Right ventricle myocardium superior (tissue), 1 donor: ENCODE results near the gene ADAM19. TPM values are rescaled to one million over a fixed set of nuclear protein-coding genes. Genes with fewer than 3 reads are reported as not detected.

Experiments
- ATAC-seq: fragments of 200-7000 bp; cut with Tn5 transposase; one replicate; pipeline ENCODE4 v1.9.1; 2020; ENCODE audit warnings: mild to moderate bottlenecking; ENCODE audit not compliant: poor library complexity
- DNase-seq: peaks from one replicate; pipeline ENCODE4 v3.0.0-alpha.2; 2020
- intact Hi-C: fragments of 100-400 bp; cut with DNase I; formaldehyde crosslinking; loops from one replicate; pipeline ENCODE4 v1.11.2; 2022
- total RNA-seq: library from RNA; stranded (reverse); fragmentation: NEBNext Ultra II Directional; extraction: Animal tissue kit (Norgen Biotek cat#: 25700); gene quantifications from one replicate; pipeline ENCODE4 v1.2.1, GENCODE V29; 2021
- donor health status: DM: no; HTN: yes; CAD: no; lungs with severe emphysema.

Gene ADAM19
- total RNA-seq, 1 donor from 2014 or later, result 8.4 TPM

DNA sequence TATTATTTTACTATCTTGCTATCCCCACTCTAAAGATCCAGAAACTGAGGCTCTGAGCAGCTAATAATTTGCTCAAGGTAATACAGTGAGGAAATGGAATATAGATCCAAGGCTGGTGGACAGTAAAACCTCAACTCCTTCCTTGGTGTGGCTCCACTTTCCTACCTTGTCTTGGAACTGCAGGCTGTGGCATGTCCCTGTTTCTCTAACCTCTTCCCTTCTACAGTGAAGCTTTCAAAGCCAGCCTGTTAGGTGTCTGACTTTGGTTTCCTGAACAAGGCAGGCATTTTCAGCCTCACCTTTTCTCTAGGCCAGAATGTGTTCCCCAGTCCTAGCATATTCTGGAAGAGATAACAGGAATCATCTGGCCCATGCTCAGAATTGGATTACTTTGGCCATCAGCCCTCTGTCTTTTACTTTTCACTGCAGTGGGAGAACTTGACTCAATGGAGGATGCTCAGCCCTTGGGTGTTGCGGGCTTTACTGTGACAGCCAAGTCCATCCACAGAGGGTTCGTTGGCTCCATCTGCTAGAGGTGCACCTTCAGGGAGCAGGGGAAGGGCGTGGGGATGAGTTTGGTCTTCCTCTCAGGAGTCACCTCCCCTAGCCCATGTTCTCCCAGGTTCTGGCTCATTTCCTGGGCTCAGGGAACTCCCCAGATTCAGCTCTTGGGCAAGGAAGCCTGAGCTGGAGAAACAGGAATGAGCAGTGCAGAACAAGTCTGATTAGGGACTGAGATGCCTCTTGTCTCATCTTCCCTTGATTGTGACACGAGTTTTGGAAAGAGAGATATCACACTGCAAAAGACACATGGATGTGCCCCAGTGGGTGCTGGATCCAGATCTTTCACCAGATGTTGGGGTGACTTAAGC lies 114.4 kb downstream of the ADAM19 start:
- no peak for ATAC-seq
- intact Hi-C loops, result no loop called here
- DNase-seq, result no peak

GRCh38 chr5:157459715-157460599 lies 115.6 kb downstream of the ADAM19 start, which contains the start of gene NIPAL4:
Gene NIPAL4, plus strand, starts transcription at chr5:157460213. Its CDS starts 108 bp downstream, at chr5:157460321.
- intact Hi-C loops, result no loop called here
- DNase-seq, result peak; percentile 42
- peak; percentile 45 for ATAC-seq

DNA sequence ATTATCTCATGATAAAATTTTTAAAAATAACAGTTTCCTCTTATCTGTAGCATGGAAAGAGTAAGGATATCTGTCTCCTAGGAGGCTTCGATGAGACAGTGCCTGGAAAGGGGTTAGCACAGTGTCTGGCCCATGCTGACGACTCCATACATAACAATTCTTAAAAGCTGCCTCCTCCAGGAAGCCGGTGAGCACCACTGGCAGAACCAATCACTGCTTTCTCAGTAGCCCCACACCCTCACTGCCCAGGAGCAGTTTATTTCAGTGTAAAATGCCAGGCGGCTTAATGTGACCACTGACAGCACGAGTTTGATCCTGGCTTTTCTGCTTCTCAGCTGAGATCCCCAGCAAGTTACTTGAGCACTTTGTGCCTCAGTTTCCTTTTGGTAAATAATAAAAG lies 116.7 kb downstream of the ADAM19 start:
- intact Hi-C loops, result no loop called here
- DNase-seq, result no peak

GRCh38 chr5:157457391-157457790 lies 118.2 kb downstream of the ADAM19 start:
- DNase-seq (no peak), ATAC-seq (no peak)
- intact Hi-C loops, result no loop called here

More for the DNA sequence above, 116.7 kb downstream of the ADAM19 start:
- ATAC-seq, result no peak

DNA sequence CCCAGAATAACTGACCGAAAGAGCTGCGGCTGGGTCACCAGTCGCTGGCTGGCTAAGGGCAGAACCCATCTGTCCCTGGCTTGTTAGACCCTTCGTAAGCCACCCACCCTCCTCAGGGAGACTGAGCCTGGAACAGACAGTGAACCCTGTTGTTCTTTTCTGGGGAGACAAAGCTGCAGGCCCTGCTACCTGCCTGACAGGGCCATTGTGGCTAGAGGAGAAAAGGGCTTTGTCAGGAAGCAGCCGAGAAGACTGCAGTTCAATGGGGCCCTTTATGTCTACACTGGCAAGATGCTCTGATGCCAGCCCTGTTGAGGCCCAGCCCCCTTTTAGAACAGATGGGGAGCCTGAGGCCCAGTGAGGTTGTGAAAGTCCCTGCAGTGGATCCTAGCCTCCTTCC lies 119.3 kb downstream of the ADAM19 start:
- intact Hi-C loops, result no loop called here
- no peak for ATAC-seq

GRCh38 chr5:157455057-157455456 lies 120.5 kb downstream of the ADAM19 start:
- ATAC-seq, result no peak
- intact Hi-C loops, result no loop called here
- DNase-seq, result no peak

More for the DNA sequence above, 119.3 kb downstream of the ADAM19 start:
- DNase-seq, result no peak

GRCh38 chr5:157454273-157454672 lies 121.3 kb downstream of the ADAM19 start:
- intact Hi-C loops, result no loop called here
- ATAC-seq, result no peak
- DNase-seq, result no peak

DNA sequence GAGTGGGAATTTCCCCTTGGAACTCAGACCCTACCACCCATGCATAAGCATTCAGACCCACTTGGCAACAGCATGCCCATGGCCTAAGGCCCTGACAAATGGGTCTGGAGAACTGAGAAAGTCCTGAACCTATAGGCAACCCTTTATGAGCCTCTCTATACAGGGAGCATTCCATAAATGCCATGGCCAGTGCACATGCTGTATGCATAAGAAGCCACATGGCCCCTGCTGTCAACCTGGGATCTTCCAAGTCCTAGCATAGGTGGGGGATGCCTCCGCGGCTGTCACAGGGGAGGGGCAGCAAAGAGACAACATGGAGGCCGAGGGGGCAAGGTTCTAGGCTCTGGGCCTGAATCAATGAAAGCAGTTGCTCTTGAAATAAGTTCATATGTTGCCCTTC lies 123.8 kb downstream of the ADAM19 start:
- no peak for DNase-seq
- ATAC-seq, result no peak
- intact Hi-C loops, result no loop called here

- DNase-seq, result no peak
- intact Hi-C loops, result no loop called here
- no peak for ATAC-seq
These were observed 125.6 kb downstream of the ADAM19 start for GRCh38 chr5:157450024-157450423.

GRCh38 chr5:157449011-157449723 lies 126.4 kb downstream of the ADAM19 start:
- intact Hi-C loops, result no loop called here
- DNase-seq (peak; percentile 90), ATAC-seq (peak; percentile 96)

- intact Hi-C loops, result no loop called here
- ATAC-seq, result no peak
- no peak for DNase-seq
These were observed 128.4 kb downstream of the ADAM19 start for GRCh38 chr5:157447201-157447637.

GRCh38 chr5:157446412-157446935 lies 129.1 kb downstream of the ADAM19 start:
- DNase-seq, result no peak
- no peak for ATAC-seq
- intact Hi-C loops, result no loop called here

GRCh38 chr5:157445745-157446411 lies 129.7 kb downstream of the ADAM19 start:
- no peak for ATAC-seq
- intact Hi-C loops, result no loop called here
- no peak for DNase-seq

- DNase-seq, result no peak
- intact Hi-C loops, result no loop called here
- ATAC-seq, result no peak
These were observed 131.4 kb downstream of the ADAM19 start for GRCh38 chr5:157444224-157444623.

DNA sequence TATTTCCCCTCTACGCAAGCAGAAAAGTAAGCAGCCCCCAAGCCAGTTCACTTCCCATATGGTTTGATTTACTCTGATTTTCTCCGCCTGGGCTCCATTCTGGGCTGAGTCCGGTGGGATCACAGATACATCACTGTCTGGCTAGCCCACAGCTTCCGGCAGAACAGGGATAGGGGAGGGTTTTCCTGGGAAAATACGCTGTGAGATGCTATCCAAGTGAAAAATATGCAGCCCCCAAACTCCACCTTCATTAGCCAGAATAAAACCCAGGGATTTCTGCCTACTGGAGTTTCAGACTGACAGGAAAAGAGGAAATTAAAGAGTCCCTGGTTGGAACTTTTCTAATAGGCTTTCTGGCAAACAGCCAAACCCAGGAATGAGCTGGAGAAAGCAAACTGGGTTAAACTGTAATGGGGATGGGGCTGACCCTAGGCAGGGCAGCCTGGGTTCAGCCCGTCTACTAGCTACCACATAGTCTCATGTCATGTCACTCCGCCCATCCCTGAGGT lies 132.5 kb downstream of the ADAM19 start:
- DNase-seq (no peak), ATAC-seq (peak; percentile 45)
- intact Hi-C loops, result no loop called here

DNA sequence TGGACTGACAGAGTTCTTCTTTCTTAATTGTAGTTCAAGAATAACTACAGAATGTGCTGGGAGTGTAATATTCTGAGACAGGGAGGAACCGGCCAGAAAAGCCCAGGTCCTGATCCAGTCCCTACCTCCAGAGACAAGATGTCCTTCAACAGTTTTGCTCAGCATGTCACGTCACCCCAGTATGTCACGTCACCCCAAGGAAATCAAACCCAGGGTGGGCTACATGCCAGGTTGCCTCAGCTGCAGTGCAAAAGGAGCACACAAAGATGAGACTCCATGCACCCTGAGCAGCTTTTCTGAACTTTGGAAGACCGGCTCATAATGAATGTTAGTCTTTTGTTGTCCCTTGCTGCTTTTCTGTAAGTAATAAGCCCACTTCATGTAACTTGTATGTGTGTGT lies 141.5 kb downstream of the ADAM19 start:
- ATAC-seq, result no peak
- DNase-seq, result no peak
- intact Hi-C loops, result loop anchor here (5.0 kb wide), 2 partner anchors 38 to 283 kb away; no protein-coding TSS in a partner anchor

DNA sequence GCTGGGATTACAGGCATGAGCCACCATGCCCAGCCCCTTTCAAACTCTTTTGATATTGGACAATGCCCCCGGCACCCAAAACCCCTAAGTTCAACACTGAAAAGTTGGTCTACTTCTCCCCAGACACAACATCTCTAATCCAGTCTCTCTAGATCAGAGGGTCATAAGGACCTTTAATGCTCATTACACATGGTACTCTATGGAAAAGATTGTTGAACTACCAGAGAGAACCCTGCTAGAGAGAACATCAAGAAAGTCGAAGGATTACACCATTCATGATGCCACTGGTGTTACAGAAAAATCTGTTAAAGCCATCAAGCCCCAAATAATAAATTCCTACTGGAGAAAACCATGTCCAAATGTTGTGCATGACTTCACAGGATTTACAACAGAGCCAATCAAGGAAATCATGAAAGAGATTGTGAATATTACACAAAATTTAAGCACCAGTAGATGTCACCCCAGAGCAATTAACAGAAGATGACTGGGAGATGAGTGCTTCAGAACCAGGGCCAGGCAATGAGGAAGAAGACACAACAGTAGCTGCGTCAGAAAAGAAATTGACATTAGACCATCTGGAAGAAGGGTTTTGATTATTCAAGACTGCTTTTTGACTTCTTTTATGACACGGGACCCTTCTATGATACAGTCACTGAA lies 143.9 kb downstream of the ADAM19 start:
- intact Hi-C loops, result loop anchor here (5.0 kb wide), 2 partner anchors 41 to 286 kb away; no protein-coding TSS in a partner anchor
- DNase-seq, result no peak
- ATAC-seq, result peak; percentile 85
